Measurements from ENCODE around the gene GAGE1. TPM values are rescaled to one million over a fixed set of nuclear protein-coding genes. Genes with fewer than 3 reads are reported as not detected.
A peak's percentile ranks its signal among the peaks of the same experiment; 100 is the strongest.

GAGE1 gene
- total and polyA plus RNA-seq, 5 donors = not detected

DNA sequence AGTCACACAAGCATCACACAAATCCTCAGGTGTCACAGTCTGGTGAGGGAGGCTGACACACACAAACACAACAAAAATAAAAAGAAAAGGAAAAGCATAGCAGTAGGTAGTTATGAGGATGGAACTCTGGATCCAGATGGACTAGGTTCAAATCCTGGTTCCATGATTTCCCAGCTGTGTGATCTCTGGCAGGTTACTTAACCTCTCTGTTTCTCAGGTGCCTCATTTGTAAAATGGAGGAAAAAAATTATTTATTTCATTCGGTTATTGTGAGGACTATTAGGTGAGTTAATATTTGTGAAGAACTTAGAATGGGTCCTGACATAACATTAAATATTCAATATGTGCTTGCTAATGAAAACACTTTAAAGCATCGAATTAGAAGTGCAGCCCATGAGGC is 19.8 kb downstream of the GAGE1 start:
- ATAC-seq (no peak), DNase-seq (no peak)
- H3K4me3 ChIP-seq (ENCODE audit: low read length) = no peak overlapping the region
- intact Hi-C loops (cut with DNase I) = no loop called here
- no peak overlapping the region for H3K27ac ChIP-seq (ENCODE audit: low read length)
- 95% methylated on average over 2 of the region's 2 CpGs for WGBS
- no peaks in the 10 kb centered on the region for H3K4me1 ChIP-seq (ENCODE audit: control insufficient read depth, insufficient read depth, low read length)
- H3K27me3 ChIP-seq (ENCODE audit: control insufficient read depth, insufficient read depth) = no peaks in the 10 kb centered on the region
- no peaks in the 10 kb centered on the region for H3K9me3 ChIP-seq (ENCODE audit: control insufficient read depth, low read length)

DNA sequence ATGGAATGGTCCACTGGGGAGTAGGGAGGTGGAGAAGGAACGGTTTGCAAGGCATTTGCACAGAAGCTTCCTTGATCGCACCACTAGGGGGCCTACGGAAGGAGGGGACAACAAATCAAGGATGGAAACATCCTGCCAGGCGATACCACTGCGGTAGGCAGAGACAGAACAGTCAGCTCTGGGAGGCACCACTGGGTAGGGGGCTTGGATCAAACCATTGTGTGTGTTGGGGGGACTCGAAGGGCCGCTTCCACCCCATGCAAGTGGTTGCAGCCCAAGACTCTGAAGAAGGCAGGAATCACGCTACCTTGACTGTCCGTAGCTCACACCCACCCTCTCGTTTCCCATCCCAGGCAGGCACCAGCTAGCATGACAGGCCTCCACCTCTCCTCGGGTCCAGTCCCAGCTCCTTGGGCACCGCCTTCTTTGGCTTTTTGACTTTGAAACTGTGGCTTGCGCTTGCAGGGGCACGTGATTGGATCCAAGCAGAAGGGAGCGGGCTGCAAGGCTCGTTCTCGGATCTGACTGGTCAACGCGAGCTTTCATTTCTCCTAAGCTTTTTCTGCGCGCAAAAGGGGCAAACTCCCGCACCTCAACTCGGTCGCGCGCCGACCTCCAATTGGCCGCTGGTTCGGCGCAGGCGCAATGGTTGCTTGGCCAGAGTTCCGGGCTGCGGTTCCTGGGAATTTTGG is 28.4 kb downstream of the GAGE1 start:
- WGBS = 56% methylated on average over 33 of the region's 33 CpGs
- ATAC-seq (peak in 1 of 2 donors; percentile 22), DNase-seq (peak; percentile 16 to 54 (median 45))
- intact Hi-C loops (cut with DNase I) = no loop called here
- Histone ChIP-seq H3K9me3 (ENCODE audit: control insufficient read depth, low read length) (no peaks in the 10 kb centered on the region), H3K27me3 (ENCODE audit: control insufficient read depth, insufficient read depth) (no peaks in the 10 kb centered on the region), H3K4me1 (ENCODE audit: control insufficient read depth, insufficient read depth, low read length) (no peaks in the 10 kb centered on the region), H3K4me3 (ENCODE audit: low read length) (no peak overlapping the region), H3K27ac (ENCODE audit: low read length) (no peak overlapping the region)

DNA sequence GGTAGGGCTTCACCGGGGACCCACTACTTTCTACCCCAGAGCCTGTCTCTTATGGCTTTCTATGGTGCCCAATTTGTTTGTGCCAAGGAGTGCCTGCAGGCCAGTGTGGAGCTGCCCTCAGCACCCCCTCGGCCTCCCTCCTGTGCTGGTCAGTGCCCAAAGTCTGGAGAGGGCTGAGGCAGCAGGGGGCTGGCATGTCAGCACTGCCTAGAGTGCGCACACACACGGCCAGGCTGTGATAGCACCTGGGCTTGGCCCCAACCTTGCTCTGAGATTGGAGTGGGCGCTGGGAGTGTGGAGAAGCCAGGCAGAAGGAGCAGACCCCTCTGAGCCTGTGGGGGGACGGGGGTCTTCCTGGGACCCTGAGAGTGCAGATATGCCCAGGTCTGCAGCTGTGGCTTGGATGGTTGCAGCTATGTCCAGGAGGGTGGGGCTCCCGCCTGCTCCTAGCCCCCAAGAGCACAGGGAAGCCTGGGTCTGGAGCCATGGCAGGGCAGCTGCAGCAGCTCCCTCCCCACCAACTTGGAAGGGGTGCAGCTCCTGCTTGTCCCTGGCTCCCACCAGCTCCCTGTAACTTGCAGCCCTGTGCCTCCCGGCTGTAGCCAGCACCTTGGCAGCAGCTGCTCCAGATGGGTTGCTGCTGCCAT is 46.3 kb downstream of the GAGE1 start:
- Histone ChIP-seq H3K4me1 (ENCODE audit: control insufficient read depth, insufficient read depth, low read length) (no peaks in the 10 kb centered on the region), H3K4me3 (ENCODE audit: low read length) (no peak overlapping the region), H3K27ac (ENCODE audit: low read length) (no peak overlapping the region), H3K27me3 (ENCODE audit: control insufficient read depth, insufficient read depth) (no peaks in the 10 kb centered on the region), H3K9me3 (ENCODE audit: control insufficient read depth, low read length) (no peaks in the 10 kb centered on the region)
- intact Hi-C loops (cut with DNase I) = no loop called here
- WGBS = 82% methylated on average over 8 of the region's 8 CpGs
- ATAC-seq (no peak), DNase-seq (no peak)

DNA sequence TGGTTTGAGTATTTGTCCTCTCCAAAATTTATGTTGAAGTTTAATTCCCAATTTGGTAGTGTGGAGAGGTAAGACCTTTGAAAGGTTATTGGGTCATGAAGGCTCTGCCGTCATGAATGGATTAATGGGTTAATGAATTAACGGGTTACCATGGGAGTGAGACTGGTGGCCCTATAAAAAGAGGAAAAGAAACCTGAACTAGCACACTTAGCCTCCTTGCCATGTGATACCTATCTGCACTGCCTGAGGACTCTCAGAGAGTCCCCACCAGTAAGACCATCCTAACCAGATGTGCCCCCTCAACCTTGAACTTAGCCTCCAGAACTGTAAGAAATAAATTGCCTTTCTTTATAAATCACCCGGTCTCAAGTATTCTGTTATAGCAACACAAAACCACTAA is 57.7 kb downstream of the GAGE1 start:
- no peaks in the 10 kb centered on the region for H3K27me3 ChIP-seq (ENCODE audit: control insufficient read depth, insufficient read depth)
- H3K9me3 ChIP-seq (ENCODE audit: control insufficient read depth, low read length) = no peaks in the 10 kb centered on the region
- H3K27ac ChIP-seq (ENCODE audit: low read length) = no peak overlapping the region
- no peak overlapping the region for H3K4me3 ChIP-seq (ENCODE audit: low read length)
- intact Hi-C loops (cut with DNase I) = no loop called here
- WGBS = 84% methylated on average over 3 of the region's 3 CpGs
- ATAC-seq (no peak), DNase-seq (no peak)
- no peaks in the 10 kb centered on the region for H3K4me1 ChIP-seq (ENCODE audit: control insufficient read depth, insufficient read depth, low read length)

Other genes with a start within 250 kb of the GAGE1 start
- not detected for gene GAGE12C, start 66.8 kb upstream of the GAGE1 start, total RNA-seq
- not detected for gene GAGE12C, start 66.8 kb upstream of the GAGE1 start, polyA plus RNA-seq
- gene GAGE12D, start 57.3 kb upstream of the GAGE1 start, total RNA-seq = not detected
- not detected for gene GAGE12D, start 57.3 kb upstream of the GAGE1 start, polyA plus RNA-seq
- not detected for gene GAGE12E, start 47.7 kb upstream of the GAGE1 start, total RNA-seq
- gene GAGE12E, start 47.7 kb upstream of the GAGE1 start, polyA plus RNA-seq = not detected
- not detected for gene GAGE12F, start 38.2 kb upstream of the GAGE1 start, total RNA-seq
- gene GAGE12F, start 38.2 kb upstream of the GAGE1 start, polyA plus RNA-seq = not detected
- gene GAGE12G, start 28.6 kb upstream of the GAGE1 start, total RNA-seq = not detected
- not detected for gene GAGE12G, start 28.6 kb upstream of the GAGE1 start, polyA plus RNA-seq
- not detected for gene GAGE12H, start 19.1 kb upstream of the GAGE1 start, total RNA-seq
- gene GAGE12H, start 19.1 kb upstream of the GAGE1 start, polyA plus RNA-seq = not detected
- gene GAGE2A, start 9.5 kb upstream of the GAGE1 start, total RNA-seq = not detected
- not detected for gene GAGE2A, start 9.5 kb upstream of the GAGE1 start, polyA plus RNA-seq
- gene PAGE1, start 97.0 kb downstream of the GAGE1 start, total RNA-seq = not detected
- gene PAGE1, start 97.0 kb downstream of the GAGE1 start, polyA plus RNA-seq = not detected
- not detected for gene PAGE4, start 230.3 kb downstream of the GAGE1 start, total RNA-seq
- gene PAGE4, start 230.3 kb downstream of the GAGE1 start, polyA plus RNA-seq = not detected

Measured in right cardiac atrium (tissue), 5 donors.